Head of caudate nucleus (tissue), 42 donors: ENCODE results near the gene NFATC4.
A peak's percentile ranks its signal among the peaks of the same experiment; 100 is the strongest.

Source experiments
- DNase-seq, 42 donors: peaks; one replicate each; pipeline versions ENCODE4 v3.0.0 to v3.0.0-alpha.2; 2020 to 2021; ENCODE audit warnings: mixed read lengths in 7 of 42
- intact Hi-C: fragments of 100-400 bp; cut with DNase I; formaldehyde crosslinking; loops from one replicate; pipeline ENCODE4 v1.15.0; 2022

NFATC4 gene

GRCh38 chr14:24399447-24399822, 31.5 kb downstream of the NFATC4 start:
- intact Hi-C loops: no loop called here
- DNase-seq: peak in 2 of 42 donors; percentile 24 to 27

DNA sequence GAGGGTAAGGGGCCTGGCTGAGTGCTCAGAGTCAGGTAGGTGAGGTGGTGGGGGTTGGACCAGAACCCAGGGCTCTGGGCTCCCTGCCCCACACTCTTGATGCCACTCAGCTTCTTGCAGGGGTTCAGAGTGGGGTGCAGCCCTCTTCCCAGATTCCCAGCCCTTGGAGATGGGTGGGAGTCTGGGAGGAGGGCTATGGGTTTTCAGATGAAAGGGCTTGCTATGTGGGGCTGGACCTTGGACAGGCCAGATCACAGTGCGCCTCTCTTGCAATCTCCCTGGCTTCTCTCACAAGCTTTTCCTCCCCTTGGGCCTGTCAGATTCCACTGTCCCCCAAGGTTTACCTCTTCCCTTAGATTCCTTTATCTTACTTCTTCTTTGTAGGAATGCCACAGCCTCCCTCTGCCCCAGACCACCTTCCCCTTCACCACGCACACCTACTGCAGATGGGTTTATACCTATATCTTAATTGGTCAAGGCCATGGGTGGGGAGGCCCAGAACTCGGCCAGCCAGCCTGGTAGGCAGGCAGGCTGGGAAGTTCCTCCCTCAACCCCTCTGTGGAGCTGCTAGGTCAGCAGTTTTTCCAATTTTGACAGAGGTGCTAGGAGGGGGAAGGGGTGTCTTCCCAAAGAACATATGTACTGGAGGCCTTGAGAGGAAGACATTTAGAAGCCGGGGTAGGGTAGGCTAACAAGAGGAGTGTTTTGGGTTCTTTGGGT, 32.2 kb downstream of the NFATC4 start:
- peak in 4 of 42 donors; percentile 15 to 30 (median 20) for DNase-seq
- intact Hi-C loops: no loop called here

DNA sequence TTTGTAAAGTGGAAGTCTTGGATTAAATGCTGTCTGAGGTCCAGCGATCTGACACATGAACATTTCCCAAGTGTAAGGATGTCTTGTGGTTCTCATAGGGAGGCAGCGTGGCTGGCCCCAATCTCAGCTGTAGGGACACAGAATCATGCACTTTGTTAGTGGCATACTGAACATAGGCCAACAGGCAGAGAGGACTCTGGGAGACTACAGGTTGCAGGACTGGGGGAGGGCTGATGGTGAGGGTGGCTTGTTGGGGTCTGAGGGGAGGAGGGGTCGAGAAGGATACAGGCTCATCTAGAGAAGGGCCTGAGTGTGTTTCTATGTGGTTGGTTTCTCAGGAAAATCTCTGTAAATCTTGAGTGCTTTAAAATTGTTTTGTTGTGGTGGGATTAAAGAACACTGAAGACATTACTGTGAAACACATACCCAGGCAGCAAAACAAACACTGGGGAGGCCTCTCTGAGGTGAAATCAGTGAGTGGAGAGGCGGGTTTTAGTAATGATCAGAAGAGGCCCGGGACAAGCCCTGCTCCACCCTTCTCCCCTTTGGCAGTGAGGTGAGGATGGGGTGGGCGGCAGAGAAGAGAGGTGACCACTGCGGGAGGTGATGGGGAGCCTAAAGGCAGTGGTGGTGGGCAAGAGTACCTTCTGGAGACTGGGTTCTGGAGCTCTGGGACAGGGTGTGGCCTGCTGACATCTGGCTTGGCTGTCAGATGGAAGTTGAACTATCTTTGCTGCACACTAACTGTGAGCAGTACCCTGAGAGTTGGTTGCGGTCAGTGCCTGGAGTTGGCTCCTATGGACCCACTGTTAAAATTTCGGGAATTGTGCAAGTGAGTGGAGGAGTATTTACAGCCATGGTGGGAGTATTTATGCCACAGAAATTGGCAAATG, 34.1 kb downstream of the NFATC4 start:
- intact Hi-C loops: no loop called here
- peak in 1 of 42 donors; percentile 12 for DNase-seq

DNA sequence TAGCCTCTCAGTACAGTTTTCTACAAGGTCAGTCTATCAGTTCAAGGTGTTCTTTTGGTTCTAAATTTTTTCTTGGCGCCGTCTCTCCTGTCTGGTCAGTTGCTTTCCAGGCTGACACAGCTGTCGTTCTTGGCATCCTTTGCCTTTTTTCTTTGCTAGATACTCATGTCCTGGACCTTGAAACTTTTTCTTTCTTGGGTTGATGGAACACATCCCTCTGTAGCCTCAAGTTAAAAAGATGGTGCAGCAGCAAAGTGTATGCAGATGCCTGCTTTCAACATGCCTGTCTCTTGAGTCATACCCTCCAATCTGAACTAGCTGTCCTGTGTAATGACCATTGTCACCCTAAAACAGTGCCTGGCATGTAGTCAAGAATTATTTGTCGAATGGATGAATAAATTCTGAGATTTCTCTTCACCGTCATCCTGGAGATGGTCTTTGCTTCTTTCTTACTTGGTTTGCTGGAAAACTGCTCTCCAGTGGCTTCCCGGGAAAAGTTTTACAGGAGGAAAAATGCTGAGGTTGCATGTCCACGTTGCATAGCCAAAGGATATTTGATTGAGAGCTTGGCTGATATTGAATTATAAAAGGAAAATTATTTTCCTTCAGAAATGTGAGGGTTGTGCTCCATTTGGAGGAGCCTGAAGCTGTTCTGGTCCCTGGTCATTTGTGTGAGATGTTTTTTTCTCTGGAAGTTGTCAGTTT, 35.5 kb downstream of the NFATC4 start:
- intact Hi-C loops: no loop called here
- DNase-seq: no peak

DNA sequence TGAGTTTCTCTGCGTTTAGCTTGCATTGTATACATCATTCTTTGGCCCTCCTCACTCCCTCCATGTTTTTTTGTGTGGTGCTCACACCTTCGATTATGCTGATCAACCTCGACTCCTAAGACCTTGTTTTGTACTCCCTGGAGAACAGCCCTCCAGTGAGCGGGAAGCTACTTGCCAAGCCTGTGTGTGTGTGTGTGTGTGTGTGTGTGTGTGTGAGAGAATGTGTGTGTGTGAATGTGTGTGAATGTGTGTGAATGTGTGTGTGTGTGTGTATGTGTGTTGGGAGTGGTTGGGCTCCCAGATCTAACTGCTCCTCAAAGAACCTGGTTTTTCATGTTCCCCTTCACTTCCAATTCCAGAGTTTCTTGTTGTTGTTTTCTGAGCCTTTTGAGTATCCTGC, 36.8 kb downstream of the NFATC4 start:
- intact Hi-C loops: no loop called here
- no peak for DNase-seq

- intact Hi-C loops: no loop called here
- peak in 1 of 42 donors; percentile 5 for DNase-seq
Observed at GRCh38 chr14:24406416-24406815, 38.4 kb downstream of the NFATC4 start.

DNA sequence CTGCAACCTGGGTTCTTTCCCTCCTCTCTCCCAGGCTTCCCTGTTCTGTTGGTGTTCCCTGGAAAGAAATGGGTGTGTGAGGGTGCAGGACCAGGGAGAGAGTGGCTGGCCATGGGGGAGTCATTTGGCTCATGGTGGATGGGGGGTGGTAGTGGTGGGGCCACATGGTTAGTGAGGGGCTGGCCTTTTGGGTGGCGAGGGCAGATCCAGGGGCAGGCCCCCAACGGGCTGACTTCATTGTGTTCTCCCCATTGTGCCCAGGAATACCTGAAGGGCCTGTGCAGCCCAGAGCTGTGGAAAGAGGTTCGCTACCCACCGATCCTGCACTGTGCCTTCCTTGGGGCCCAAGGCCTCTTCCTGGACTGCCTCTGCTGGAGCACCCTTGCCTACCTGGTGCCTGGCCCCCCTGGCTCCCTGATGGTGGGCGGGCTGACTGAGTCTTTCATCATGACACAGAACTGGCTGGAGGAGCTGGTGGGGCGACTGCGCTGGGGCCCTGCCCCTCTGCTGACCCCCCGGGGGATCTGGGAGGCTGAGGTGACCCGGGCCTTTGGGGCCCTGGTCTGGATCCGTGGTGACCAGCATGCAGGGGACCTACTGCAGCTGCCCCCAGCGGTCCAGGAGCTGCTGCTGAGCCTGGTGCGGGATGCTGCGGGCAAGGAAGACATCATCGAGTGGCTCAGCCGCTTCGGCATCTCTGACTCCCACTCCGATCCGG, 39.8 kb downstream of the NFATC4 start:
- intact Hi-C loops: no loop called here
- DNase-seq: peak in 1 of 42 donors; percentile 16

DNA sequence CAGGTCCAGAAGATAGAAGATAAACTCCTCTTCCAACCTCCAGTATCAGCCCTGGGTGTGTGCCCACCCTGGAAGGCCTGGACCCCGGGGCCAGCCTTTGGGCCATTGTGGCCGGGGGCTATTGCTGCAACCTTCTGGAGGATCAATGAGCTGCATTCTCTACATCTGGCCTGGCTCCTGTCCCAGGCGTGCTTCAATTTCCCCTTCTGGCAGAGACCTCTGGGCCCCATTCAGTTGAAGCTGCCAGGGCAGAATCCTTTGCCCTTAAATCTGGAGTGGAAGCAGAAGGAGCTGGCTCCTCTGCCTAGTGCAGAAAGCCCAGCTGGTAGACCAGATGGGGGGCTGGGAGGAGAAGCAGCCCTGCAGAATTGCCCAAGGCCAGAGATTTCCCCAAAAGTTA, 40.8 kb downstream of the NFATC4 start:
- DNase-seq: peak in 1 of 42 donors; percentile 36
- intact Hi-C loops: no loop called here

DNA sequence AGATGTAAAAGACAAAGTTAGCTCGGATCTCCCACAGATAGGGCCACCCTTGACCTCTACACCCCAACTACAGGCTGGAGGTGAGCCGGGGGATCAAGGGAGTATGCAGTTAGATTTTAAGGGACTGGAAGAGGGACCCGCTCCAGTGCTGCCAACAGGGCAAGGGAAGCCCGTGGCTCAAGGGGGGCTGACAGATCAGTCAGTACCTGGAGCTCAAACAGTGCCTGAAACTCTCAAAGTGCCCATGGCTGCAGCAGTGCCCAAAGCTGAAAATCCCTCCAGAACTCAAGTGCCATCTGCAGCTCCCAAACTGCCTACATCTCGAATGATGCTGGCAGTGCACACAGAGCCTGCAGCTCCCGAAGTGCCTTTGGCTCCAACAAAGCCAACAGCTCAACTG, 41.2 kb downstream of the NFATC4 start:
- DNase-seq: peak in 1 of 42 donors; percentile 31
- intact Hi-C loops: no loop called here

- peak in 1 of 42 donors; percentile 18 for DNase-seq
- intact Hi-C loops: no loop called here
Observed at GRCh38 chr14:24409956-24410355, 42.0 kb downstream of the NFATC4 start.

- peak in 5 of 42 donors; percentile 16 to 36 (median 24) for DNase-seq
- intact Hi-C loops: no loop called here
Observed at GRCh38 chr14:24411443-24412389, 43.7 kb downstream of the NFATC4 start.

GRCh38 chr14:24414077-24414476, 46.1 kb downstream of the NFATC4 start:
- no peak for DNase-seq
- intact Hi-C loops: no loop called here

GRCh38 chr14:24414732-24415420, 46.9 kb downstream of the NFATC4 start:
- intact Hi-C loops: no loop called here
- DNase-seq: peak in 1 of 42 donors; percentile 29

- peak in 1 of 42 donors; percentile 16 for DNase-seq
- intact Hi-C loops: no loop called here
Observed at GRCh38 chr14:24415421-24416253, 47.7 kb downstream of the NFATC4 start.

DNA sequence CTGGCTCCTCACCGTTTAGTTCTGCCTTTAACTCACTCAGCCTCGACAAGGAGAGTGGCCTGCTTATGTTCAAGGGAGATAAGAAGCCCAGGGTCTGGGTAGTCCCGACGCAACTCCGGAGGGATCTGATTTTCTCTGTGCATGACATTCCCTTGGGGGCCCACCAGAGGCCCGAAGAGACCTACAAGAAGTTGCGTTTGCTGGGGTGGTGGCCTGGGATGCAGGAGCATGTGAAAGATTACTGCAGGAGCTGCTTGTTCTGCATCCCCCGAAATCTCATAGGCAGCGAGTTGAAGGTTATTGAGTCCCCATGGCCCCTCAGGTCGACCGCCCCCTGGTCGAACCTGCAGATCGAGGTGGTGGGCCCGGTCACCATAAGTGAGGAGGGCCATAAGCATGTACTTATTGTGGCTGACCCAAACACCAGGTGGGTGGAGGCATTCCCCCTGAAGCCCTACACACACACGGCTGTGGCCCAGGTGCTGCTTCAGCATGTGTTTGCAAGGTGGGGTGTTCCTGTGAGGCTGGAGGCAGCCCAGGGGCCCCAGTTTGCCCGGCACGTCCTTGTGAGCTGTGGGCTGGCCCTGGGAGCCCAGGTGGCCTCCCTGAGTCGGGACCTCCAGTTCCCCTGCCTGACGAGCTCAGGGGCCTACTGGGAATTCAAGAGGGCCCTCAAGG, 48.4 kb downstream of the NFATC4 start:
- intact Hi-C loops: no loop called here
- peak in 1 of 42 donors; percentile 2 for DNase-seq
